ENCODE measurements around the gene MYO9B. TPM values are rescaled to one million over a fixed set of nuclear protein-coding genes. Genes with fewer than 3 reads are reported as not detected.
A peak's percentile ranks its signal among the peaks of the same experiment; 100 is the strongest.

The MYO9B gene
- total RNA-seq, 1 donor from 2014 or later: 123 TPM

DNA sequence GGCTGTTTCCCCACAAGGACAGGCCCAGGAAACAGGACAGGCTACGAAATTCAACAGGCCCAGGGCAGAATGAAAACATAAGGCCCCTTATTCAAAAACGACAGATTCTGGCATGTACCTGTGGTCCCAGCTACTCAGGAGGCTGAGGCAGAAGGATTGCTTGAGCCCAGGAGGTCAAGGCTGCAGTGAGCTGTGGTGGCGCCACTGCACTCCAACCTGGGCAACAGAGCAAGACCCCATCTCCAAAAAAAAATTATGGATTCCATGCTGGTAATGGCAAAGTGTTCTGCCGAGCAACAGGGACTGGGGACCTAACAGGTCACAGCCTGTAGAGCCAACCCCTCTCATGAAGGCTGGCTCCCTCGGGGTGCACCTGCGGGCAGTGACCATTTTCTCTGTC, 87.0 kb downstream of the MYO9B start:
- H3K27me3 ChIP-seq (ENCODE audit: insufficient read depth, low read length): no peaks in the 10 kb centered on the region
- Mint-ChIP-seq H3K27ac (ENCODE audit: unreplicated experiment) (no peak overlapping the region), H3K9me3 (ENCODE audit: unreplicated experiment) (no peaks in the 10 kb centered on the region), H3K36me3 (ENCODE audit: low read depth, unreplicated experiment) (peaks cover 37% of the 10 kb centered on the region), H3K4me1 (ENCODE audit: low read depth, unreplicated experiment) (no peaks in the 10 kb centered on the region), H3K27me3 (ENCODE audit: low read depth, unreplicated experiment) (no peaks in the 10 kb centered on the region), H3K4me3 (ENCODE audit: unreplicated experiment) (no peak overlapping the region)
- H3K9me3 ChIP-seq (ENCODE audit: insufficient read depth, low read depth, low read length): no peaks in the 10 kb centered on the region
- H3K79me2 ChIP-seq (ENCODE audit: insufficient read depth, low read length): no peaks in the 10 kb centered on the region
- H3K36me3 ChIP-seq (ENCODE audit: insufficient read depth, low read length): peaks cover 69% of the 10 kb centered on the region
- no peak overlapping the region for H3K9ac ChIP-seq (ENCODE audit: low read length)
- no peaks in the 10 kb centered on the region for H3K4me1 ChIP-seq (ENCODE audit: insufficient read depth, low read length)
- no peak for DNase-seq (ENCODE audit: low read depth)
- H3K4me2 ChIP-seq (ENCODE audit: low read length): no peak overlapping the region
- H3K27ac ChIP-seq (ENCODE audit: low read depth, low read length): no peak overlapping the region
- TF ChIP-seq, protein P1, sequence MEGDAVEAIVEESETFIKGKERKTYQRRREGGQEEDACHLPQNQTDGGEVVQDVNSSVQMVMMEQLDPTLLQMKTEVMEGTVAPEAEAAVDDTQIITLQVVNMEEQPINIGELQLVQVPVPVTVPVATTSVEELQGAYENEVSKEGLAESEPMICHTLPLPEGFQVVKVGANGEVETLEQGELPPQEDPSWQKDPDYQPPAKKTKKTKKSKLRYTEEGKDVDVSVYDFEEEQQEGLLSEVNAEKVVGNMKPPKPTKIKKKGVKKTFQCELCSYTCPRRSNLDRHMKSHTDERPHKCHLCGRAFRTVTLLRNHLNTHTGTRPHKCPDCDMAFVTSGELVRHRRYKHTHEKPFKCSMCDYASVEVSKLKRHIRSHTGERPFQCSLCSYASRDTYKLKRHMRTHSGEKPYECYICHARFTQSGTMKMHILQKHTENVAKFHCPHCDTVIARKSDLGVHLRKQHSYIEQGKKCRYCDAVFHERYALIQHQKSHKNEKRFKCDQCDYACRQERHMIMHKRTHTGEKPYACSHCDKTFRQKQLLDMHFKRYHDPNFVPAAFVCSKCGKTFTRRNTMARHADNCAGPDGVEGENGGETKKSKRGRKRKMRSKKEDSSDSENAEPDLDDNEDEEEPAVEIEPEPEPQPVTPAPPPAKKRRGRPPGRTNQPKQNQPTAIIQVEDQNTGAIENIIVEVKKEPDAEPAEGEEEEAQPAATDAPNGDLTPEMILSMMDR (IDR thresholded peaks at IDR 0.05; ENCODE audit: insufficient read depth, low read depth, low read length): no peak
- TF ChIP-seq EZH2 (IDR thresholded peaks at IDR 0.05; ENCODE audit: insufficient read depth, low read length): no peak
- no peak for FAIRE-seq
- H3K4me3 ChIP-seq (ENCODE audit: insufficient read depth, low read depth, low read length): no peak overlapping the region
- H4K20me1 ChIP-seq (ENCODE audit: insufficient read depth, low read length): no peaks in the 10 kb centered on the region
- no peak overlapping the region for H2AFZ ChIP-seq (ENCODE audit: low read depth, low read length)

DNA sequence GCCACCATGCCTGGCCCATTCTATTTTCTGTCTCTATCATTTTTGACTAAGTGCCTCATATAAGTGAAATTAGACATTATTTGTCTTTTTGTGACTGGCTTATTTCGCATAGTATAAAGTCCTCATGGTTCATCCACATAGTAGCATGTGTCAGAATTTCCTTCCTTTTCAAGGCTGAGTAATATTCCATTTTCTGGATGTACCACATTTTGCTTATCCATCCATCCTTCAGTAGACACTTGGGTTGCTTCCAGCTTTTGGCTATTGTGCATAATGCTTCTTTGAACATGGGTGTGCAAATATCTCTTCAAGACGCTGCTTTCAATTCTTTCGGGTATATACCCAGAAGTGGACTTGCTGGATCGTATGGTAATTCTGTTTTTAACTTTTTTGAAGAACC, 88.1 kb downstream of the MYO9B start:
- FAIRE-seq (peak; percentile 32), DNase-seq (ENCODE audit: low read depth) (no peak)
- no peaks in the 10 kb centered on the region for H3K79me2 ChIP-seq (ENCODE audit: insufficient read depth, low read length)
- no peak overlapping the region for H3K27ac ChIP-seq (ENCODE audit: low read depth, low read length)
- peaks cover 73% of the 10 kb centered on the region for H3K36me3 ChIP-seq (ENCODE audit: insufficient read depth, low read length)
- no peak overlapping the region for H2AFZ ChIP-seq (ENCODE audit: low read depth, low read length)
- Mint-ChIP-seq H3K36me3 (ENCODE audit: low read depth, unreplicated experiment) (peaks cover 46% of the 10 kb centered on the region), H3K4me3 (ENCODE audit: unreplicated experiment) (no peak overlapping the region), H3K9me3 (ENCODE audit: unreplicated experiment) (no peaks in the 10 kb centered on the region), H3K27me3 (ENCODE audit: low read depth, unreplicated experiment) (no peaks in the 10 kb centered on the region), H3K27ac (ENCODE audit: unreplicated experiment) (no peak overlapping the region), H3K4me1 (ENCODE audit: low read depth, unreplicated experiment) (no peaks in the 10 kb centered on the region)
- peaks cover 4% of the 10 kb centered on the region for H4K20me1 ChIP-seq (ENCODE audit: insufficient read depth, low read length)
- no peaks in the 10 kb centered on the region for H3K27me3 ChIP-seq (ENCODE audit: insufficient read depth, low read length)
- H3K4me3 ChIP-seq (ENCODE audit: insufficient read depth, low read depth, low read length): no peak overlapping the region
- H3K4me2 ChIP-seq (ENCODE audit: low read length): no peak overlapping the region
- H3K4me1 ChIP-seq (ENCODE audit: insufficient read depth, low read length): no peaks in the 10 kb centered on the region
- TF ChIP-seq, protein P1 (IDR thresholded peaks at IDR 0.05; ENCODE audit: insufficient read depth, low read depth, low read length): no peak
- H3K9me3 ChIP-seq (ENCODE audit: insufficient read depth, low read depth, low read length): no peaks in the 10 kb centered on the region
- H3K9ac ChIP-seq (ENCODE audit: low read length): no peak overlapping the region

DNA sequence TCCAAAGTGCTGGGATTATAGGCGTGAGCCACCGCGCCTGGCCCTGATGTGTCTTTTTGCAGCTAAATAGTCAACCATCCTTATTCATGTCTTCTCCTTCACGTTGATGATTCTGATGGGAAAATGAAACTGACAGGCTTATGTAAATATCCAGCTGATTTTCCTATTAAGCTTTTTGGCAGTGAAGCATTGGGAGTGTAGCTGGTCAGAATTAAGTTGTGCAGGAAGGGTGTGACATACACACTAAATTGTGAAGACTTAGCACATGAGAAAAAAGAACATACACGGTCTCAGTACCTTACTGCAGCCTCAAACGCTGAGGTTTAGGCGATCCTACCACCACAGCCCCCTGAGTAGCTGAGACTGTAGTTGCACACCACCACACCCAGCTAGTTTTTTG, 89.1 kb downstream of the MYO9B start:
- TF ChIP-seq EZH2 (IDR thresholded peaks at IDR 0.05; ENCODE audit: insufficient read depth, low read length): no peak
- H2AFZ ChIP-seq (ENCODE audit: low read depth, low read length): no peak overlapping the region
- H3K36me3 Mint-ChIP-seq (ENCODE audit: low read depth, unreplicated experiment): peaks cover 44% of the 10 kb centered on the region
- H3K27me3 Mint-ChIP-seq (ENCODE audit: low read depth, unreplicated experiment): no peaks in the 10 kb centered on the region
- no peaks in the 10 kb centered on the region for H3K4me1 Mint-ChIP-seq (ENCODE audit: low read depth, unreplicated experiment)
- H3K27ac ChIP-seq (ENCODE audit: low read depth, low read length): no peak overlapping the region
- no peak overlapping the region for H3K27ac Mint-ChIP-seq (ENCODE audit: unreplicated experiment)
- peaks cover 5% of the 10 kb centered on the region for H4K20me1 ChIP-seq (ENCODE audit: insufficient read depth, low read length)
- H3K9me3 ChIP-seq (ENCODE audit: insufficient read depth, low read depth, low read length): no peaks in the 10 kb centered on the region
- peaks cover 73% of the 10 kb centered on the region for H3K36me3 ChIP-seq (ENCODE audit: insufficient read depth, low read length)
- H3K27me3 ChIP-seq (ENCODE audit: insufficient read depth, low read length): no peaks in the 10 kb centered on the region
- H3K9ac ChIP-seq (ENCODE audit: low read length): no peak overlapping the region
- DNase-seq (ENCODE audit: low read depth): no peak
- H3K4me2 ChIP-seq (ENCODE audit: low read length): no peak overlapping the region
- H3K4me3 ChIP-seq (ENCODE audit: insufficient read depth, low read depth, low read length): no peak overlapping the region
- H3K4me3 Mint-ChIP-seq (ENCODE audit: unreplicated experiment): no peak overlapping the region
- no peak for FAIRE-seq
- H3K4me1 ChIP-seq (ENCODE audit: insufficient read depth, low read length): no peaks in the 10 kb centered on the region
- no peaks in the 10 kb centered on the region for H3K9me3 Mint-ChIP-seq (ENCODE audit: unreplicated experiment)
- H3K79me2 ChIP-seq (ENCODE audit: insufficient read depth, low read length): no peaks in the 10 kb centered on the region
